ENCODE results near the gene COL6A3. TPM values are rescaled to one million over a fixed set of nuclear protein-coding genes. Genes with fewer than 3 reads are reported as not detected.

COL6A3 gene
- total RNA-seq, 1 donor from 2014 or later = 264 TPM

DNA sequence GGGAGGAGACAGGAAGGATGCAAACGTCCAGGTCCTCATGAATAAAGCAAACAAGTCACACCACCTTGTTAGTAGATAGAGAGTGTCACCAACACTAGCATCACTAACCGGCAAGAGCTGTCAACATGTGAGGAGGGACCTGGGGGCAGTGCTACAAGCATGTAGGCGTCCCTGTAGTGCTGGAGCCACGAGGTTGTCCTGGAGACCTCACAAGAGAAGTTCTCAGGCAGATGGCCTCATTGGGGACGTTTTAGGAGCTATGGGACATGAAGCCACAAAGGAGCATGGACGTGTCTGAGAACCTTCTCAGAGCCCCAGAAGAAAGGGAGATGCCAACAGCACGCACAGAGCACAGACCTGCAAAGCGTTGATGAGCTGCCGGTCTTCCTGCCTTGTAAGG, 70.0 kb downstream of the COL6A3 start:
- DNase-seq (ENCODE audit: low spot score) = no peak
- TF ChIP-seq, protein P1, sequence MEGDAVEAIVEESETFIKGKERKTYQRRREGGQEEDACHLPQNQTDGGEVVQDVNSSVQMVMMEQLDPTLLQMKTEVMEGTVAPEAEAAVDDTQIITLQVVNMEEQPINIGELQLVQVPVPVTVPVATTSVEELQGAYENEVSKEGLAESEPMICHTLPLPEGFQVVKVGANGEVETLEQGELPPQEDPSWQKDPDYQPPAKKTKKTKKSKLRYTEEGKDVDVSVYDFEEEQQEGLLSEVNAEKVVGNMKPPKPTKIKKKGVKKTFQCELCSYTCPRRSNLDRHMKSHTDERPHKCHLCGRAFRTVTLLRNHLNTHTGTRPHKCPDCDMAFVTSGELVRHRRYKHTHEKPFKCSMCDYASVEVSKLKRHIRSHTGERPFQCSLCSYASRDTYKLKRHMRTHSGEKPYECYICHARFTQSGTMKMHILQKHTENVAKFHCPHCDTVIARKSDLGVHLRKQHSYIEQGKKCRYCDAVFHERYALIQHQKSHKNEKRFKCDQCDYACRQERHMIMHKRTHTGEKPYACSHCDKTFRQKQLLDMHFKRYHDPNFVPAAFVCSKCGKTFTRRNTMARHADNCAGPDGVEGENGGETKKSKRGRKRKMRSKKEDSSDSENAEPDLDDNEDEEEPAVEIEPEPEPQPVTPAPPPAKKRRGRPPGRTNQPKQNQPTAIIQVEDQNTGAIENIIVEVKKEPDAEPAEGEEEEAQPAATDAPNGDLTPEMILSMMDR (IDR thresholded peaks at IDR 0.05) = no peak
- H3K36me3 Mint-ChIP-seq (ENCODE audit: low read depth) = peaks cover 47% of the 10 kb centered on the region
- peaks cover 18% of the 10 kb centered on the region for H3K4me1 Mint-ChIP-seq (ENCODE audit: low read depth)
- H3K9me3 Mint-ChIP-seq (ENCODE audit: low read depth) = no peaks in the 10 kb centered on the region
- H3K4me3 Mint-ChIP-seq (ENCODE audit: unreplicated experiment) = no peak overlapping the region
- H3K27ac Mint-ChIP-seq (ENCODE audit: unreplicated experiment) = no peak overlapping the region
- H3K27me3 Mint-ChIP-seq (ENCODE audit: low read depth) = no peaks in the 10 kb centered on the region

DNA sequence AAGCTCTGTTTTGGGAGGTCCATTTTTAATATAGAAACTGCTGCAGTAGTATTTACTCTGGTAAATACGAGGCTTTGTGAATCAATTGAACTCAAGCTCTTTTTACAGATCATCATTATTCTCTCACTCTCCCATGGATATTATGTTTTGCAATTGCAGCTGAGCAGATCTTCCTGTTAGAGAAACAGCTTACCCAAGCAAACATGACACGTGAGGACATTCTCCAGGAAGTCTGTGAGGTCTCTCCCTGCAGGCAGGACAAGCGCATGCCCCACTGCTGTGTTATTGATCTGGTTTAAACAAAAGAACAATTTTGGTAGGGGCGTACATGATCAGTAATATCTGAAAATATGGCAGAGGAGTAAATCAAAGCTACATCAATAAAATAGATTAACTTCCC, 72.1 kb downstream of the COL6A3 start:
- Mint-ChIP-seq H3K27me3 (ENCODE audit: low read depth) (no peaks in the 10 kb centered on the region), H3K9me3 (ENCODE audit: low read depth) (no peaks in the 10 kb centered on the region), H3K4me1 (ENCODE audit: low read depth) (peaks cover 18% of the 10 kb centered on the region), H3K36me3 (ENCODE audit: low read depth) (peaks cover 42% of the 10 kb centered on the region), H3K27ac (ENCODE audit: unreplicated experiment) (no peak overlapping the region), H3K4me3 (ENCODE audit: unreplicated experiment) (no peak overlapping the region)
- no peak for DNase-seq (ENCODE audit: low spot score)
- TF ChIP-seq, protein P1 (IDR thresholded peaks at IDR 0.05) = no peak

DNA sequence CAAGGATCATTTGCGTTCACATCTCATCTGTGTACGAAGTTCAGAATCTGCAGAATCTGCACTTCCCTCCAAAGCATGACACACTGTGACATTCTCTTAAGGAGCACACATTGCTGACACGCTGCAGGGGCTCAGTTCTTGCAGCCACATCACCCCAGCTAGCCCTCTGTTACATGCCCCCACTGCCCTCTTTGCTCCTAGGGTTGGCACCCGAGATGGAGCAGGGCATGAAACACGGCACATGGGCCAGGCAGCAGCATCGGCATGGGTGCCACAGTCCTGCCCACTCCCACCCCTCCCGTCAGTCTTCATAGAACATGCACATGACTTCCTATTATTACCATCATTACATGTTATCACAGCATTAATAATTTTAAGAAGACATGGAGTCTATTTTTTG, 76.4 kb downstream of the COL6A3 start:
- H3K4me3 Mint-ChIP-seq (ENCODE audit: unreplicated experiment) = no peak overlapping the region
- peaks cover 39% of the 10 kb centered on the region for H3K36me3 Mint-ChIP-seq (ENCODE audit: low read depth)
- H3K4me1 Mint-ChIP-seq (ENCODE audit: low read depth) = peaks cover 6% of the 10 kb centered on the region
- no peaks in the 10 kb centered on the region for H3K9me3 Mint-ChIP-seq (ENCODE audit: low read depth)
- DNase-seq (ENCODE audit: low spot score) = no peak
- TF ChIP-seq, protein P1 (IDR thresholded peaks at IDR 0.05) = no peak
- no peaks in the 10 kb centered on the region for H3K27me3 Mint-ChIP-seq (ENCODE audit: low read depth)
- H3K27ac Mint-ChIP-seq (ENCODE audit: unreplicated experiment) = no peak overlapping the region

DNA sequence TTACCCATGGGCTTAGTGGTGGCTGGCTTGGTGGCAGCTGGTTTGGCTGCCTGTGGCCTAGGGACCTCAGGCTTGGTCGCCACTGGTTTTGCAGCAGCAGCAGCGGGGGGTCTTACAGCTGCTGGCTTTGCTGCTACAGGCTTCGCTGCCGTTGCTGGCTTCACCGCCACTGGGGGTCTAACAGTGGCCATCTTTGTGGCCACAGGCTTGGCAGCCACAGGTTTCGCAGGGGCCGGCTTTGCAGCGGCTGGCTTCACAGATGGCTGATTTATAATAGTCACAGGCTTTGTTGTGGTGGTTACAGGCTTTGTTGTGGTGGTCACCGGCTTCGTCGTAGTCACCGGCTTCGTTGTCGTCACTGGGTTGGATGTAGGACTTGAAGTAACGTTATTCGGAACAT, 77.8 kb downstream of the COL6A3 start:
- Mint-ChIP-seq H3K27ac (ENCODE audit: unreplicated experiment) (no peak overlapping the region), H3K36me3 (ENCODE audit: low read depth) (peaks cover 34% of the 10 kb centered on the region), H3K27me3 (ENCODE audit: low read depth) (no peaks in the 10 kb centered on the region), H3K4me1 (ENCODE audit: low read depth) (no peaks in the 10 kb centered on the region), H3K4me3 (ENCODE audit: unreplicated experiment) (no peak overlapping the region), H3K9me3 (ENCODE audit: low read depth) (no peaks in the 10 kb centered on the region)
- DNase-seq (ENCODE audit: low spot score) = no peak
- TF ChIP-seq, protein P1 (IDR thresholded peaks at IDR 0.05) = no peak

DNA sequence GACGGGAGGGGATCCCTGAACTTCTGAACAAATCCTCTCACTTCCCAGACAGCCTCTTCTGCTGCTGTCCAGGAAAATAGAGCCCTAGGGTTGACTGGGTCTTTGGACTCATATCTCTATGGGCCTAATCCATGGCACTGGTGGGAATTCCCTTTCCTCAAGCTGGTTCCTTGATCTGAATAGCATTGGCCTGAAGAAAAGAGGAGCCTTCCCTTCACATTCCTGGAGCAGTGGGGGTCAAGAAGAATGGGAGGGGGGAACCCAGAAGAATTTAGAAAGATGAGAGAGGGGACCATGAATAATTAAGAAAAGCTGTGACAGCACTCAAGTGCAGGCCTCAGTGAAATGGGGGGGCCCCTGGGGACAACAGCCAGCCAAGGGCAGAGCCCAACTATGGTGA, 80.2 kb downstream of the COL6A3 start:
- TF ChIP-seq, protein P1 (IDR thresholded peaks at IDR 0.05) = no peak
- Mint-ChIP-seq H3K36me3 (ENCODE audit: low read depth) (peaks cover 28% of the 10 kb centered on the region), H3K4me1 (ENCODE audit: low read depth) (no peaks in the 10 kb centered on the region)

More for the DNA sequence above, 80.2 kb downstream of the COL6A3 start:
- no peak for DNase-seq (ENCODE audit: low spot score)
- H3K27ac Mint-ChIP-seq (ENCODE audit: unreplicated experiment) = no peak overlapping the region
- H3K4me3 Mint-ChIP-seq (ENCODE audit: unreplicated experiment) = no peak overlapping the region
- H3K9me3 Mint-ChIP-seq (ENCODE audit: low read depth) = no peaks in the 10 kb centered on the region
- no peaks in the 10 kb centered on the region for H3K27me3 Mint-ChIP-seq (ENCODE audit: low read depth)

All from chondrocyte (in vitro differentiated cells).